ENCODE results near the gene PRRC2C.

Gene PRRC2C

GRCh38 chr1:171583591-171584201 lies 98.4 kb downstream of the PRRC2C start:
- DNase-seq (ENCODE audit: extremely low read depth, low read depth): no peak
- TF ChIP-seq CTCF (IDR thresholded peaks at IDR 0.05; ENCODE audit: low read depth, low read length): no peak

- no peak for TF ChIP-seq CTCF (IDR thresholded peaks at IDR 0.05; ENCODE audit: low read depth, low read length)
- DNase-seq (ENCODE audit: extremely low read depth, low read depth): no peak
Observed at GRCh38 chr1:171585715-171586114, 100.4 kb downstream of the PRRC2C start.

GRCh38 chr1:171588230-171588629 lies 102.9 kb downstream of the PRRC2C start:
- no peak for TF ChIP-seq CTCF (IDR thresholded peaks at IDR 0.05; ENCODE audit: low read depth, low read length)

GRCh38 chr1:171590022-171590421 lies 104.7 kb downstream of the PRRC2C start:
- no peak for DNase-seq (ENCODE audit: extremely low read depth, low read depth)
- TF ChIP-seq CTCF (IDR thresholded peaks at IDR 0.05; ENCODE audit: low read depth, low read length): no peak

More at GRCh38 chr1:171588230-171588629, 102.9 kb downstream of the PRRC2C start:
- no peak for DNase-seq (ENCODE audit: extremely low read depth, low read depth)

- no peak for TF ChIP-seq CTCF (IDR thresholded peaks at IDR 0.05; ENCODE audit: low read depth, low read length)
- DNase-seq (ENCODE audit: extremely low read depth, low read depth): no peak
Observed at GRCh38 chr1:171595324-171595723, 110.0 kb downstream of the PRRC2C start.

GRCh38 chr1:171596119-171596518 lies 110.8 kb downstream of the PRRC2C start:
- no peak for DNase-seq (ENCODE audit: extremely low read depth, low read depth)
- TF ChIP-seq CTCF (IDR thresholded peaks at IDR 0.05; ENCODE audit: low read depth, low read length): no peak

GRCh38 chr1:171596705-171597104 lies 111.4 kb downstream of the PRRC2C start:
- DNase-seq (ENCODE audit: extremely low read depth, low read depth): no peak
- TF ChIP-seq CTCF (IDR thresholded peaks at IDR 0.05; ENCODE audit: low read depth, low read length): no peak
